K562 (cell line): ENCODE results near the gene SCG3. TPM values are rescaled to one million over a fixed set of nuclear protein-coding genes. Genes with fewer than 3 reads are reported as not detected.

ENCODE experiments used
- ARNT ChIP-seq, 2 experiments: fragments of 450-650 bp; IDR thresholded peaks; 2 replicates each; pipeline ENCODE4 v1.6.1; 2016; ENCODE audit warnings: mild to moderate bottlenecking in 1 of 2
- ASH1L ChIP-seq: fragments of 450-650 bp; IDR thresholded peaks from 2 replicates; pipeline ENCODE4 v1.6.1; 2018; ENCODE audit warnings: borderline replicate concordance, mild to moderate bottlenecking, low read depth; ENCODE audit not compliant: partially characterized antibody
- BCLAF1 ChIP-seq, 2 experiments: fragments of 450-650 bp in 1 of 2; IDR thresholded peaks; 2 replicates each; pipeline ENCODE4 v1.6.1; 2011 to 2017; ENCODE audit warnings: low read depth in 2 of 2, antibody characterized with exemption in 1 of 2, borderline replicate concordance in 1 of 2, low read length in 1 of 2, mild to moderate bottlenecking in 1 of 2, mixed read lengths in 1 of 2; ENCODE audit not compliant: control insufficient read depth in 1 of 2
- CEBPB ChIP-seq: fragments of 450-650 bp; IDR thresholded peaks from 2 replicates; pipeline ENCODE4 v1.6.1; 2016; ENCODE audit warnings: missing genetic modification characterization, missing compliant biosample characterization
- ELF4 ChIP-seq: fragments of 450-650 bp; formaldehyde crosslinking; IDR thresholded peaks from 2 replicates; pipeline ENCODE4 v1.4.0; 2022; ENCODE audit warnings: missing genetic modification characterization
- ETV5 ChIP-seq: sonication (generic); formaldehyde crosslinking; IDR thresholded peaks from 2 replicates; pipeline ENCODE4 v1.4.0; 2020; ENCODE audit warnings: low read depth, mild to moderate bottlenecking, missing genetic modification reagents
- FOSL1 ChIP-seq: fragments of 200-800 bp; sonication (Bioruptor generic); conservative IDR thresholded peaks from 2 replicates; pipeline ENCODE4 v1.6.1; 2016; ENCODE audit warnings: missing genetic modification characterization, missing compliant biosample characterization
- HMG20A ChIP-seq: fragments of 450-650 bp; formaldehyde crosslinking; conservative IDR thresholded peaks from 2 replicates; pipeline ENCODE4 v1.4.0; 2020; ENCODE audit warnings: mild to moderate bottlenecking, mixed read lengths
- KAT2B ChIP-seq: IDR thresholded peaks from one replicate; pipeline ENCODE4 v1.6.1; 2012; ENCODE audit warnings: low read depth, mild to moderate bottlenecking, control low read depth, inconsistent platforms, low read length, moderate library complexity
- MXI1 ChIP-seq: IDR thresholded peaks from 2 replicates; pipeline ENCODE4 v1.6.1; 2011; ENCODE audit warnings: low read depth, mild to moderate bottlenecking, improper control_type of control experiment, low read length
- PHF20 ChIP-seq: fragments of 450-650 bp; IDR thresholded peaks from 2 replicates; pipeline ENCODE4 v1.6.1; 2018; ENCODE audit not compliant: partially characterized antibody
- PKNOX1 ChIP-seq: fragments of 450-650 bp; IDR thresholded peaks from 2 replicates; pipeline ENCODE4 v1.6.1; 2016
- RBM15 ChIP-seq: fragments of 200-400 bp; formaldehyde crosslinking; IDR thresholded peaks from 2 replicates; pipeline ENCODE4 v1.6.1; 2018; ENCODE audit warnings: mild to moderate bottlenecking, low read length, moderate library complexity; ENCODE audit not compliant: insufficient read depth
- RFX1 ChIP-seq: fragments of 450-650 bp; IDR thresholded peaks from 2 replicates; pipeline ENCODE4 v1.6.1; 2016; ENCODE audit warnings: mild to moderate bottlenecking, moderate library complexity
- SMARCB1 ChIP-seq: IDR thresholded peaks from 2 replicates; pipeline ENCODE4 v1.6.1; 2011; ENCODE audit warnings: improper control_type of control experiment, low read depth; ENCODE audit not compliant: insufficient read length
- ZBTB7A ChIP-seq: IDR thresholded peaks from 2 replicates; pipeline ENCODE4 v1.6.1; 2011; ENCODE audit warnings: low read depth, mild to moderate bottlenecking, low read length, moderate library complexity, borderline replicate concordance; ENCODE audit not compliant: control insufficient read depth
- ZNF655 ChIP-seq: fragments of 250-450 bp; sonication (Bioruptor Pico); IDR thresholded peaks from 2 replicates; pipeline ENCODE4 v1.5.0; 2021
- ZNF76 ChIP-seq: fragments of 250-450 bp; sonication (Bioruptor Pico); IDR thresholded peaks from 2 replicates; pipeline ENCODE4 v1.4.0; 2020; ENCODE audit warnings: mild to moderate bottlenecking, moderate library complexity, borderline replicate concordance
- polyA plus RNA-seq, 8 experiments: library from polyadenylated mRNA; depleted of rRNA in 4 of 8; stranded (reverse) in 5 of 8; unstranded in 3 of 8; fragments of >200 nt; fragmentation: Nextera tagmentation in 2 of 8; fragmentation: Illumina TruSeq in 1 of 8; extraction: Ambion mirVana in 2 of 8; extraction: Trizol in 1 of 8; gene quantifications; 2 replicates each; pipeline versions ENCODE4 v1.2.1 to v1.2.3, GENCODE V29; 2011 to 2014; ENCODE audit warnings: inconsistent platforms in 1 of 8, missing spikeins in 1 of 8
- total RNA-seq, 7 experiments: library from RNA; depleted of rRNA in 6 of 7; stranded (reverse); fragments of >200 nt in 6 of 7; fragmentation: Illumina TruSeq in 2 of 7; extraction: Trizol in 2 of 7; gene quantifications; 2 replicates each; pipeline versions ENCODE4 v1.2.1 to v1.2.3, GENCODE V29; 2011 to 2021; ENCODE audit warnings: low replicate concordance in 1 of 7

Gene SCG3
- total and polyA plus RNA-seq, 9 of the 15 experiments (the other 6 are each of a cell fraction or from before 2014, with no cell fraction given): 13.0 to 43.8 (median 21.0) TPM

- TF ChIP-seq RFX1: peak; percentile 38; the same call in 1 of the 2 replicates
- no peak for TF ChIP-seq HMG20A (CRISPR knock-in tag)
- no peak for TF ChIP-seq PHF20
- TF ChIP-seq CEBPB (tag): peak; percentile 87
- no peak for TF ChIP-seq RBM15
- TF ChIP-seq ELF4: peak; percentile 20; the same call in 1 of the 2 replicates
- no peak for TF ChIP-seq ZNF76
- peak; percentile 93 for TF ChIP-seq PKNOX1
- no peak for TF ChIP-seq MXI1
- no peak for TF ChIP-seq ZNF655 (CRISPR knock-in tag)
- no peak for TF ChIP-seq KAT2B
- TF ChIP-seq ASH1L: no peak
- TF ChIP-seq BCLAF1 (IDR thresholded peaks at IDR 0.05; ENCODE audit: borderline replicate concordance in 1 of 2, control insufficient read depth in 1 of 2, low read depth in 2 of 2, low read length in 1 of 2): peak in 1 of 2 experiments; percentile 30; a peak in 1 of 4 replicates
- peak; percentile 69 to 82; a peak in 2 of 4 replicates for TF ChIP-seq ARNT (IDR thresholded peaks at IDR 0.05)
- no peak for TF ChIP-seq ZBTB7A
- TF ChIP-seq ETV5: no peak
- TF ChIP-seq FOSL1: peak; percentile 62
- peak; percentile 88 for TF ChIP-seq SMARCB1
Observed at GRCh38 chr15:51652084-51652668, 29.1 kb upstream of the SCG3 start (continued).
